Measurements from ENCODE around the gene RAP2A. TPM values are rescaled to one million over a fixed set of nuclear protein-coding genes. Genes with fewer than 3 reads are reported as not detected.

Gene RAP2A
- total RNA-seq, 1 experiment from 2014 or later, result 32.1 TPM

DNA sequence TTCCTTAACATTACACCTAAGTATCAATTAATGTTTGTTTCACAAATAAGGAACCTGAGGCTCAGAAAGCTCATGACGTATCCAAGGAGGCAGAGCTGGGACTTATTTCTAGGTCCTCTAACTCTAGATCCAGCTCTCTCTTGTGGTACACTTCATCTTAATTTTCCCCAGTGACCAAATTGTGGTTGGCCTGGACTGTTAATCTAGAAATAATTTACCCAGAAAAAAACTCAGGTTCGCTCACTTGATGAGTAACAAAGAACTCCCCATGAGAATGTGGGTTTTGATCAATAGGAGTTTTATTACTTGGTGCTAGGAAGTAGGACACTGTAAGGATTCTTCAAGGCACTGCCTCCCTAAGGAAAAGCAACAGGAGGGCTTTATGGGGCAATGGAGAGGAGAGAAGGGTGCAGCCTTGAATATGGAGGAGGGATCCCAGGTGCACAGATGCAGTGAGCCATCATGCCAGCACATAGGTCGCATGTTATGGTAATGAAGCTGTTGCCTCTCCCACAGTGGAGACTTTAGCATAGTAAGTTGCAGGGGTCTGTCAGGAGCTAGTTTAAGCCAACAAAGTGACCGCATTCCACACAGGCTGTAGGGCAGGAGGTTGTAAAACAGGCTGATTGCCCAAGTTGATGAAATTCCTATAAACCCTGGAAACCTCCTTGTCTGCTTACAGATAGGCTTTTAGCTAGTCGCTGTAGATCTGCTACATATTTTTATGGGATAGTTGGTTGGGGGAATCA is 14.7 kb downstream of the RAP2A start:
- Histone ChIP-seq H3K79me2 (ENCODE audit: insufficient read depth, low read length) (peaks cover 3% of the 10 kb centered on the region; the same call in 1 of the 2 replicates), H3T11ph (ENCODE audit: low read length) (no peak overlapping the region), H3K27ac (ENCODE audit: insufficient read length, low read depth, low read length) (no peak overlapping the region), H4K5ac (ENCODE audit: insufficient read length, low read depth, low read length) (no peak overlapping the region), H3K23me2 (ENCODE audit: insufficient read length, low read depth, low read length, poor library complexity, severe bottlenecking) (no peaks in the 10 kb centered on the region), H3K4ac (ENCODE audit: low read depth, low read length) (no peak overlapping the region), H3K4me2 (ENCODE audit: insufficient read depth, insufficient read length, low read length) (no peak overlapping the region), H2BK5ac (ENCODE audit: insufficient read length, low read length) (no peak overlapping the region), H3K9me3 (ENCODE audit: control insufficient read depth, low read depth, low read length) (no peaks in the 10 kb centered on the region), H3K14ac (ENCODE audit: insufficient read depth, low read length) (no peak overlapping the region), H2BK20ac (ENCODE audit: low read depth, low read length, poor library complexity, severe bottlenecking) (no peak overlapping the region), H2BK120ac (ENCODE audit: low read depth, low read length, poor library complexity, severe bottlenecking) (no peak overlapping the region), H4K20me1 (ENCODE audit: control insufficient read depth, insufficient read depth, insufficient read length) (no peaks in the 10 kb centered on the region), H3K23ac (ENCODE audit: insufficient read length, low read depth, low read length) (no peak overlapping the region), H4K91ac (ENCODE audit: insufficient read length, low read depth, low read length) (no peak overlapping the region), H3K27me3 (ENCODE audit: insufficient read depth, low read length) (no peaks in the 10 kb centered on the region), H3K9ac (ENCODE audit: extremely low read depth, insufficient read length, low read length) (no peak overlapping the region), H3K18ac (ENCODE audit: insufficient read length, low read depth, low read length) (no peak overlapping the region), H2AK5ac (ENCODE audit: insufficient read length, low read length) (no peak overlapping the region), H3K56ac (ENCODE audit: insufficient read length, low read depth, low read length) (no peak overlapping the region), H4K8ac (replicated peaks; ENCODE audit: insufficient read length, low read depth, low read length) (no peak overlapping the region), H2AFZ (ENCODE audit: low read length) (no peak overlapping the region), H3K4me1 (ENCODE audit: insufficient read depth, low read length) (no peaks in the 10 kb centered on the region), H2BK12ac (ENCODE audit: insufficient read length, low read depth, low read length) (no peak overlapping the region), H2BK15ac (ENCODE audit: low read depth, low read length) (no peak overlapping the region), H3K79me1 (ENCODE audit: insufficient read depth, low read depth, low read length, poor library complexity, severe bottlenecking) (no peaks in the 10 kb centered on the region)
- TF ChIP-seq, protein P1, sequence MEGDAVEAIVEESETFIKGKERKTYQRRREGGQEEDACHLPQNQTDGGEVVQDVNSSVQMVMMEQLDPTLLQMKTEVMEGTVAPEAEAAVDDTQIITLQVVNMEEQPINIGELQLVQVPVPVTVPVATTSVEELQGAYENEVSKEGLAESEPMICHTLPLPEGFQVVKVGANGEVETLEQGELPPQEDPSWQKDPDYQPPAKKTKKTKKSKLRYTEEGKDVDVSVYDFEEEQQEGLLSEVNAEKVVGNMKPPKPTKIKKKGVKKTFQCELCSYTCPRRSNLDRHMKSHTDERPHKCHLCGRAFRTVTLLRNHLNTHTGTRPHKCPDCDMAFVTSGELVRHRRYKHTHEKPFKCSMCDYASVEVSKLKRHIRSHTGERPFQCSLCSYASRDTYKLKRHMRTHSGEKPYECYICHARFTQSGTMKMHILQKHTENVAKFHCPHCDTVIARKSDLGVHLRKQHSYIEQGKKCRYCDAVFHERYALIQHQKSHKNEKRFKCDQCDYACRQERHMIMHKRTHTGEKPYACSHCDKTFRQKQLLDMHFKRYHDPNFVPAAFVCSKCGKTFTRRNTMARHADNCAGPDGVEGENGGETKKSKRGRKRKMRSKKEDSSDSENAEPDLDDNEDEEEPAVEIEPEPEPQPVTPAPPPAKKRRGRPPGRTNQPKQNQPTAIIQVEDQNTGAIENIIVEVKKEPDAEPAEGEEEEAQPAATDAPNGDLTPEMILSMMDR (conservative IDR thresholded peaks at IDR 0.05), result no peak
- Mint-ChIP-seq H3K27ac (peak overlapping the region; percentile 31 to 79 (median 48); a peak in 5 of 7 replicates), H3K27me3 (ENCODE audit: low read depth) (no peaks in the 10 kb centered on the region), H3K9me3 (peaks cover 0 to 5% of the 10 kb centered on the region in 2 experiments; a peak in 2 of 5 replicates), H3K36me3 (ENCODE audit: insufficient read depth in 1 of 3, low read depth in 3 of 3) (peaks cover 9 to 23% (median 13%) of the 10 kb centered on the region in 3 experiments), H3K4me3 (no peak overlapping the region), H3K4me1 (peaks cover 23 to 28% of the 10 kb centered on the region in 2 experiments)
- no CpG with 5 or more reads among the region's 5 CpGs for WGBS (ENCODE audit: extremely low coverage, insufficient read length, low lambda C conversion rate)
- DNase-seq, result no peak
